Activated CD4-positive, alpha-beta T cell treated with anti-CD3 and anti-CD28 coated beads, Interleukin-10, Interleukin-2, amounts not matched to agents 100 ng/mL and 50 ng/mL, durations not matched to agents 16 hours and 8 hours (primary cell): ENCODE data around the gene ALPP.
"Not testable (repeated sequence)": the region's sequence is repeated elsewhere in the genome, so short reads cannot be mapped to it uniquely, and the experiment has no call there.

Experiments
- DNase-seq: peaks from one replicate; pipeline ENCODE4 v3.0.0-alpha.2; 2020

Gene ALPP

DNA sequence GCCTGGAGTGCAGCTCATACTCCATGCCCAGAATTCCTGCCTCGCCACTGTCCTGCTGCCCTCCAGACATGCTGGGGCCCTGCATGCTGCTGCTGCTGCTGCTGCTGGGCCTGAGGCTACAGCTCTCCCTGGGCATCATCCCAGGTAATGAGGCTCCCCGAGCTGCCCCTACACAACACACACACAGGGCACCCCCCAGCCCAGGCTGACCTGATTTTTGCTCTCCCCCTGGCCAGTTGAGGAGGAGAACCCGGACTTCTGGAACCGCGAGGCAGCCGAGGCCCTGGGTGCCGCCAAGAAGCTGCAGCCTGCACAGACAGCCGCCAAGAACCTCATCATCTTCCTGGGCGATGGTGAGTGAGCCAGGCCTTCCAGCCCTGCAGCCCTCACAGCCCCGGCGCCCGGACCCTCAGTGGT is at the start of gene ALPP:
TSS of gene ALPP (plus strand) at position 17 of the 417 bp plus-strand sequence. CDS start at position 69, 52 bp downstream.
- not testable (repeated sequence) for DNase-seq

DNA sequence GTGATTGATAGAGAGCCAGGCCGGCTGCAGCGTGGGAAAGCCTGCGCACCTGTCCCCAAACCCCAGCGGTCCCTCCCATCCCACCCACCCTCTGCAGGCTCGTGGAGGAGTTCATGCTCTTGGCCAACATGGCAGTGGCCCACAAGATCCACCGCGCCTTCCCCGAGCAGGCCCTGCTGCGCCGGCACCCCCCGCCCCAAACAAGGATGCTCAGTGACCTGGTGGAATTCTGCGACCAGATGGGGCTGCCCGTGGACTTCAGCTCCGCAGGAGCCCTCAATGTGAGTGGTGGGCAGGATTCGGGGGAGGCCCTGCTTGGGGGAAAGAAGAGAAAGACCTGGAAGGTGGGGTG is 48.9 kb upstream of the ALPP start:
- no peak for DNase-seq

DNA sequence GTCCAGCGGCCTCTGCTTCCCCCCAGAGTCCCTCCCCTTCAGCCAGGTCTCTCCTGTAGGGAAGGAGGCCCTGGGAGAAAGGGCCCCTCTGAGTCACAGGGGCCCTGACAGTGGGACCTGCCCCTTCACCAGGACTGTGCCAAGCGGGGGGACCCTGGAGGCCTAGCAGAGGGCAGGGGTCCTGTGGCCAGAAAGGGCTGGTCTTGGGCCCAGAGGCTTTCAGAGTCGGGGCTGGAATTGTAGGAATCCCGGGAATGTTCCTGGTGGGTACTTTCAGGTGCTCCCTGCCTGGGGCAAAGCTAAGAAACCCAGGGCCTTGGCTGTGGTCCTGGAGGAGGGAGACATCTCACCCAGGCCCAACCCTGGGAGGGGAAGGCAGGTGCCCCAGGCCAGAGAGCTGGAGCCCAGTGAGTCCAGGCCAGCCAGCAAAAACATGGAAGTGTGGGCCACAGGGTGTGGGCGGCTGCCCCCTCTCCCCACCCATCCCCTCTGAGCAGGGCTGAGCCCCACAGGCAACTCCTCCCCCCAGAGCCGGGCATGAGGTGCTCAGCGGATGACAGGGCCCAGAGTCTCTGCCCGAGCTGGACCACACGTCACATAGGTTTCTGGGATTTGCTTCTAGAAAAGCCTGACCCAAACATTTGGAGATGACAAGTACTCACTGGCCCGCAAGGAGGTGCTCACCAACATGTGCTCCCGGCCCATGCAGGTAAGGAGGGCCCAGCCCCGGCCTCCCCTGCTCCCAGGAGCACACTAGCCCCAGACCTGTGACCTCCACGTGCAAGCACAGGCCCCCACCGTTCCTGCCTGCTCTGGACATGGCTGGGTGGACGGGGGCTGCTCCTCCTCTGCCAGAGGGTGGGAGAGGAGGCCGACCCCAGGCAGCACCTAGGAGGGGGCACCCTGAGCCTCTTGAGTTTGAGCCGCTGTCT is 48.2 kb upstream of the ALPP start:
- no peak for DNase-seq

DNA sequence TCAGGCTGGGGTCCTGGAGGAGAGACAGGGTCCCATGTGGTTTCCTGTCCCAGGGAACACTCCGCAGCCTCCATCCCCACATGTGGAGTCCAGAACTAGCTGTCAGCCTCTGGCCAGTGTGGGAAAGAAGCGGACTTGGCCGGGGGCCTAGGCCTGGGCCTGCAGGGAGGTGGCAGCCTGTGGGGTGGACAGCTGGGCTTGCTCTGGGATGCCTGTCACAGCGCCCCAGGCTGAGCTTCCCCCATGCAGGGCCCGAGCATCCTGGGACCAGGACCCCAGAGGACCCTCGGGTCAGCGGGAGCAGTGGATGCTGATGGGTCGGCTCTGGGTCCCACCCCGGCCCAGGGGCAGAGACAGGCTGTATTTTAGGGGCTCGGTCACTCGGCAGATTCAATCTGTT is 47.5 kb upstream of the ALPP start:
- not testable (repeated sequence) for DNase-seq

DNA sequence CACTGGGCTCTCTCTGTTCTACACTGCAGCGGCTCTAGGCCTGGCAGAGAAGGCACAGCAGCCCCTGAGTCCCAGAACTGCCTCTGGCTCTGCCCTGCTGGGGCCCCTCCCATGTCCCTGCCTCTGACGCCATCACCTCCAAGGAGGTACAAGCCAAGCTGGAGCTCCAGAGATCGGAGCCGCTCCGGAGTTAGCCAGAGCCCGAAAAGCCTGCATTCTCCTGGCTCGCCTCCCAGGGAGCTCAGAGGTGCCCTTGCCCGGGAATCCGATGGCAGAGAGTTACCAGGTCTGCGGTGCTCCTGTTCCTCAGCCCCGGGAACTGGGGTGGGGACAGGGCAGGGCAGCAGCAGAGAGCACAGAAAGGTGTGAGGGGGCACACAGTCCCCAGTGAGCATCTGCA is 46.9 kb upstream of the ALPP start:
- not testable (repeated sequence) for DNase-seq

DNA sequence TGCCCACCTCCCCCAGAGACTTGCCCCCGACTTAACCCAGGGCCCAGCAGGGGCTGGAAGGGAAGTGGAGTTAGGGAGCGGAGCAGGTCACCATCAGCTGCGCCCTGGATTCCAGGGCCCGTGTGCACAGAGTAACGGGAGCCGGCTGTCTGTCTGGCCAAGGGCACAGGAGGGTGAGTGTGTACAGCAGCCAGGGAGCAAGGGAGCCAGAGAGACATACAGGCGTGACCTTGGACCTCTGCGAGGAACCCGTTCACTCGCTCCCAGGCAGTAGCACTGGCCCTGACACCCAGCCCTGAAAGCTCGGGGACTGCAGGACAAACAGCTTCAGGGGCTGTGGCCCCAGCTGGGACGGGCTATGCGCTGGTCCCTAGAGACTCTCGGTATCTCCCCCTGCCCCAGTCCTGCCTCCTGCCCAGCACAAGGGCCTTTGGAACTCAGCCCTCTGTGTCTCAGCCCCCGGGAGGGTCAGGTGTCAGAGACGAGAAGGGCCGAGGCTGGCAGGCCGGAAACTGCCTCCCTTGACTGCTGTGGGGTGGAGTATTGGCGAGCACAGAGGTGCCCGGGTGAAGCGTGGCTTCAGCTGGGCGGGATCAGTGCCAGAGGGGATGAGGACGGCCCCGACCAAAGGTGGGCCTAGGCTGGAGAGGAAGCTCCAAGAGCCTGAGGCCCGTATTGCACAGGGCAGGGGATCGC is 46.2 kb upstream of the ALPP start:
- DNase-seq = not testable (repeated sequence)

DNA sequence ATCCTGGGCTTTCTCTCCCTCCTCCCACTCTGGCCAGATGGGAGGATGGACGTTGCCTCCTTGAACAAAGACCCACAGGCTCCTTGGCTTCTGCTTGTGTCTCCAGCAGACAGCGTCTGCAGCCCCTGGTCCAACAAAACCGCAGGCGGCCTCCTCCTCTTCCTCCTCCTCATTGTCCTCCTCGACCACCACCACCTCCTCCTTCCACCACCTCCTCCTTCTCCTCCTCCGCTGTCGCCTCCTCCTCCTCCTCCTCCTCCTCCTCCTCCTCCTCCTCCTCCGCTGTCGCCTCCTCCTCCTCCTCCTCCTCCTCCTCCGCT is 45.7 kb upstream of the ALPP start:
- no peak for DNase-seq

DNA sequence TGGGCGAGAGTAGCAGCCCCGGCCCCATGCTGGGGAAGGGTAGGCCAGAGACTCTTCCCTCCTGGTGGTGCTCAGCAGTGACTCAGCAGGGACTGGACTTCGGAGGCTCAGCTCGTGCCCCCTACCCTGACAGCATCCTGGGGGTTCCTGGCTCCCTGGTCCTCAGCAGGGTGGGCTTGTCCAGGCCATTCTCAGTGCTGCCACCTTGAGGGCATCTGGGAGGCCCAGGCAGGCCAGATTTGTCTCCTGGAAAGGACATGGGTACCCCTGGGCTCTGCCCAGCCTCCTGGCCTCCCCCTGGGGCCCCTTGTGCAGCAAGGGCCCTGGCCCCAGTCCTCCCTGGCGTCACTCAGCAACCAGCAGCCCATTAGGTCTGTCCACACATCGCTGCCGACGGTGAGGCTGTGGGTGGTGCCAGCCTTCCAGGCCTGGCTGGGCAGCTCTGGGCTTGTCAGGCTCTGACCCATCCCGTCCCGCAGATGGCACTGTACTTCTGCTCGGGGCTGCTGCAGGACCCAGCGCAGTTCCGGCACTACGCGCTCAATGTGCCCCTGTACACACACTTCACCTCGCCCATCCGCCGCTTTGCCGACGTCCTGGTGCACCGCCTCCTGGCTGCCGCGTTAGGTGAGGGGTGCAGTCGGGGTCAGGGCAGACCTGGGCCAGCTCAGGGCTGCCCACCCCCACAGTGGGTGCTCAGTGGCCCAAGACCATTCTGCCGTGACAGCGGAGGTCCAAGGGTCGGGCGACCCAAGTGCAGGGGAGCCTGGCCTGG is 45.0 kb upstream of the ALPP start:
- no peak for DNase-seq

DNA sequence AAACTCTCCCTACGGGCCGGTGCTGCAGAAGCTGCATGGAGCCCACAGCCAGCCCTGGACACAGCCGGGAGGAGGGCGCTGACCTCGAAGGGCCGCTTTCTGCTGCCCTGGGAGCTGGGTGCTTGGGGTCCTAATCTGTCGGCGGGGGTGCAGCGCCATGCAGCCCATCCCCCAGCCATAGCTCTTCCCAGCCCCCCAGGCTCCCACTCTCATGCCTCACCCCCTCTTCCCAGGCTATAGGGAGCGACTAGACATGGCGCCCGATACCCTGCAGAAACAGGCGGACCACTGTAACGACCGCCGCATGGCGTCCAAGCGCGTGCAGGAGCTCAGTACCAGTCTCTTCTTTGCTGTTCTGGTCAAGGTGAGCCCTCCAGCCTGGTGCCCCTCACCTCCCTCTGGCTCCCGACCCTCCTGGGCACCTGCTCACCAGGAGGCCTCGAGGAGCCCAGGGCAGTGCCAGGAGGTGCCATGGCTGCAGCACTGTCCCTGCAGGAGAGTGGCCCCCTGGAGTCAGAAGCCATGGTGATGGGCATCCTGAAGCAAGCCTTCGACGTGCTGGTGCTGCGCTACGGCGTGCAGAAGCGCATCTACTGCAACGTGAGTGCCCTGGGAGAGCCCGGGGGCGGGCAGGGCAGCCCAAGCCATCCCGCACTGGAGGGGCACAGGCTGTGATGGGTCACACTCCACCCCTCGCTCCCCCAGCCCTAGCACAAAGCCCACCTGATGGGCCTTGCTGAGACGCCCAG is 44.2 kb upstream of the ALPP start:
- DNase-seq = not testable (repeated sequence)

DNA sequence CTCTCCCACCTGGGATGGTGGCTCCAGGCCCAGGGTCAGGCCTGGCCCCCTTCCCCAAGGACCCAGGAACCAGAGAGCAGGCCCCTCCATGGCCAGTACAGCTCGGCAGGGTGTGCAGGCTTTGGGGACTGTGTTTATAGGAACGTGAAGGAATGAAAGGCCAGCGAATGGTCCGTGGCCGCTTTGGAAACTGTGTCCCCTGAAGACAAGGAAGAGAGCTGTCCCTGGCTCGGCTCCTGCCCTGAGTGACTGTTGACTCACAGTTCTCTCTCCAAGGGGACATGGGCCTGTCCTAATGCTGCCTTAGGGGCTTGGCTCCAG is 43.7 kb upstream of the ALPP start:
- DNase-seq = not testable (repeated sequence)

DNA sequence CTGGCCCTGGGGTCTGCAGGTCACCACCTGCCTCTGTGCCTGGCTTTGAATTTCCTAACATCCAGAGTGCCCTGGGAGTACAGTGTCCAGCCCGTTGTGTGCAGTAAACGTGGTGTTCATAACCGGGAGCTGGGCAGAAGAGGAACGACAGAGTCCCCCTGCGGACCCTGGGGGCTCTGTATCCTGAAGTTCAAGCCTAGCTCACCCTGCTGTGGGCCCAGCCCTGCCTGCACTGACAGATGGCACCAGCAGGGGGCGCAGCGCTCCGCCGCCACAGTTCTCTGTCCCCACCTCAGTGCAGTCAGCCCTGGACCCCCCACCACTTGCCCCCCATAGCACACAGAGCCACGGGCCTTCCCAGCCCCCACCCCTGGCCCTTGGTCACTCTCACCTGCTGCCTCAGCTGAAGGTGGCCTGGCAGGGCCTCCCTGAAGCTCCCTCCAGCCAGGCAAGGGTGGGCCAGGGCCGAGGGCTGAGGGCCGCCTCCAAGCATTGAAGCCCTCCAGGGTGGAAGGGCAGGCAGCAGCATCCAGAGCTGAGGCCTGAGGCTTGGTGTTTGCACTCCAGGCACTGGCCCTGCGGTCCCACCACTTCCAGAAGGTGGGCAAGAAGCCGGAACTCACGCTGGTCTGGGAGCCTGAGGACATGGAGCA is 43.2 kb upstream of the ALPP start:
- not testable (repeated sequence) for DNase-seq

DNA sequence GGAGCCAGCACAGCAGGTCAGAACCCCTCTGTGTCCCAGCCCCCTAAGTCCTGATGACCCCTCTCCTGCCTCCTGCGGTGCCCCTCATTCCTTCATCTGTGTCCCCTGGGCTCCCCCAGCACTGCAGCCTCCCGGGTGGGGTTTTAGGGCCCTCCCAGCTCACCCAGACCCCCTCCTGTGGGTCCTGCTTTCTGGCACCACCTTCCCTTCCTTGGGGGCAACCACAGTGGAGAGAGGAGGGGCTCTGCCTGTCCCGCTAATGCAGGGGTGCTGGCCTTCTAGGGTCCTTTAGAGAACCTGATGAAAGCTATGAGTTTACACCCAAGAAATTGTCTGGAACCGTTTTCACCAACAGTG is 42.7 kb upstream of the ALPP start:
- DNase-seq = no peak

DNA sequence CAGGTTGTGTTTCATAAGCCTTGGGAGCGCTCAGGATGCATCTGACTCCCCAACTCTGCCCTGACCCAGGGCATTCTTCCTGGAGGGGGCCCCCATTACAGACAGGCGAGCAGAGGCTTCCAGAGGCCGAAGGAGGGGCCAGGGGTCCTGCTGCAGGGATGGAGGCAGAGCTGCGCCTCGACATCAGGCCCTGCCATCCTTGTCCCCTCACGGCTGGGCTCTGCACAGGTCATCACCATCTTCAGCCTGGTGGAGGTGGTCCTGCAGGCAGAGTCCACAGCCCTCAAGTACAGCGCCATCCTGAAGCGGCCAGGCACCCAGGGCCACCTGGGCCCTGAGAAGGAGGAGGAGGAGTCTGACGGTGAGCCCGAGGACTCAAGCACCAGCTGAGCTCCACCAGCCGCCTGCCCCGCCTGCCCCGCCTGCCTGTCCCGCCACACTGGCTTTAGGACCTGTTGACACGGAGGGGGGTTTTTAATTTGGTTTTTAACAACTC is 42.3 kb upstream of the ALPP start:
- DNase-seq = no peak

DNA sequence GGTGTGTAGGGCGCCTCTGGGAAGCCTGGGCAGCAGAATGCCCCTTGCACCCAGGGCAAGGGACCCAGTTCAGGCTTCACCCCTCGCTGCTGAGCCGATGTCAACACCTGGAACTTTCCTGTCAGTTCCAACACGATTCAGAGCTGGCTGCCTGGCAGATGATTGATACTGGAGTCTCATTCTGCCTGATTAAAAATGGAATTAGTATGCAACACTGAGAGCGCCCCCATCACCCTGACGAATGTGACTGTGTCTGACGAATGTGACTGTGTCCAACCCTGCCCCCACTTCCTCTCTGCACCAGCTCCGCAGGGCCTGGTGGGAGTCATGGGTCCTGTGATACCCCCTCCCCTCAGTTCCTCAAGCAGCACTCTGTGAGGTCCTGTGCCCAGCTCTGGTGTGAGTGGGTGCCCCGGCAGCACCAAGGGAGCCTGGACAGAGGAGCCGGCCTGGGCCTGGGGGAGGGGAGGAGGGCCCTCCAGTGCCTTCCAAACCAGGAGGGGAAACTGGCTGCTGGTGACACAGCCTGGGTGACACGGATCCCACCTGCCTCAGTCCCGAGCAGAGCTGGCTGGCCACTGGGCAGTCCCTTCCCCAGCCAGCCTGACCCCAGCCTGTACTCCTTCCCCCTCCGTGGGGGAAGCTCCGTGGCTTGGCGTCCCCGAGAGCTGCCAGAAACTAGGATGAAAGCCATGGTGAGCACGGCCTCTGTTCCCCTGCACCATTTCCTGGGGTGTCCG is 41.4 kb upstream of the ALPP start:
- no peak for DNase-seq

DNA sequence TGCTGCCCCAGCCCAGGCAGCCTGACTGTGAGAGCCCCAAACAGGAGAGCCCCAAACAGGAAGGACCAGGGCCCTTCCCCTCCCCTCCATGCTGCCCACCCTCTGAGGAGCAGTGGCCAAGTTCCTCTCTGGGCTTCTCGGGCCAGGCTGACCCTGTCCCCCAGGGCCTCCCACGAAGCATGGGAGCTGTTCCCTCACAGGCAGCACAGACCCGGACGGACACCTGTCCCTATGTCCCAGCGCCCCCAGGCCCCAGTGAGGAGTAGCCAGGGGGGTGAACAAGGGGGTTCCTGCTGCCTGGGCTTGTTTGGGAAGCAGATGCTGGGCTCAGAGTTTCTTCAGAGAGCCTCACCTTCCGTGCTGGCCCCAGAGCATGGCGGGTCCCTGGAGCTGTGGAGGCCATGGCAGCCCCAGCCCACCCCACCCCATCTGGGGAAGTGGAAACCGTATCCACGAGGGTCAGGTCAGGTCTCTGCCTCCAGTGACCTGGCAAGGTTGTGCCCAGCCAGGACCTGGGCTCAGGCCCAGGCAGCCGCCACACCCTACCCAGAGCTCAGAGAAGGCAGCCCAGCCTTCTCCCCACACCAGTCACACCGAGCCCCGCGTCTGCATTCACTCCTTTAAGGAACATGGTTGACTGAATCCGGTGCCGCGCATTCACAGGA is 40.3 kb upstream of the ALPP start:
- not testable (repeated sequence) for DNase-seq

DNA sequence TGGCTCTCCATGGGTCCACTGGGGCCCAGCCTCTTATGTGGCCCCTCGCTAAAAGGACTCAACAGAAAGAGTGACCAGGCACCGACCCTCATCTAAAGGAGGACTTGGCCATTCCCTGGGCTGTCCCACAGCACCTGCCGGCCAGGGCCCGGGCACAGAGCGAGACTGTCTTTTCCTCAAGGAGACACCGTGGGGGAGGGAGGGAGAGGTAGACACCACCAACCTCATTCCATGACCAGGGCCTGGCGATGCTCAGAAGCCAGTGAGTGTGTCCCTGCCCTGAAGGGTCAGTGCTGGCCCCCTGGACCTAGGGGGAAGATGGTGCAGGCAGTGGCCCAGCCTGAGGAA is 39.8 kb upstream of the ALPP start:
- DNase-seq = no peak

DNA sequence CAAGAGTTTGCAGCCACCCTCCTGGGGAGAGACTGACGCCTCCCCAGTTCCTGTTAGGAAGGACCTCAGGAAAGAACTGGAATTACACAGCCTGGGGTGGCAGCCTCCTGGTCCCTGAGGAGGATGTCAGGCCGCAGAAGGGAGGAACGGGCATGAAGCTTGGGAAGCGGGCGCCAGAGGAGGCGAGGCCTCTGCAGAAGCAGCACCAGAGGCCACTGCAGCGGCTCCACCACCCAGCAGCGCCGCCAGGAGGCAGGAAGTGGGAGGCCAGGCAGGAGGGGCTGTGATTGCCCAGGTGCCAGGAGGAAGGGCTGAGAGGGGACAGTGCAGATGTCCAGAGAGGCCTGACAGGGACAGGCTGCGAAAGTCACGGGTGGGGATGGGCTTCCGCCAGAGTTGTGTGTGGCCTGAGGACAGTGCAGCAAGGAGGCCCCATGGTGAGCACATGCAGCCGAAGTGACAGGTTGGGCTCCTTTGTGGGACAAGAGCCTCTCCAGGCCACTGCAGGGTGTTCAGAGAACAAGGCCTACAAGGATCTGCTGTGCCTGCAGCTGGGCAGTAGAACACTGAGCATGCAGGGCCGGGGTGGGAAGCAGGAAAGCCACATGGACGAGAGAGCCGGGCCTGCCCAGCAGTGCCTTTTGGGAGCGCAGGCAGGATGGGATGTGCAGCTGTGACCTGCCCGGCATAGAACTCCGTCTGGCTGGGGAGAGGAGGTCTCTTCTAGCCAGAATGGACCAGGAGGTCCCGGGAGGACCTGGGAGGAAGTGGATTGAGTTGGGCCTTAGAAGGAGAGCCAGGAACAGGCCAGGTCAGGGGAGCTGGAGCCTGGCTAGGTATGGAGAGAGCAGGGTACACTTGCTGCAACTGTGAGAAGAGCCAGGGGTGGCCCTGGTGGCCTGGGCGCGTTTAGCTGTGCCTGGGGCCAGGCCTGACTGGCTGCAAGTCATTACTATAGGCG is 39.1 kb upstream of the ALPP start:
- no peak for DNase-seq

DNA sequence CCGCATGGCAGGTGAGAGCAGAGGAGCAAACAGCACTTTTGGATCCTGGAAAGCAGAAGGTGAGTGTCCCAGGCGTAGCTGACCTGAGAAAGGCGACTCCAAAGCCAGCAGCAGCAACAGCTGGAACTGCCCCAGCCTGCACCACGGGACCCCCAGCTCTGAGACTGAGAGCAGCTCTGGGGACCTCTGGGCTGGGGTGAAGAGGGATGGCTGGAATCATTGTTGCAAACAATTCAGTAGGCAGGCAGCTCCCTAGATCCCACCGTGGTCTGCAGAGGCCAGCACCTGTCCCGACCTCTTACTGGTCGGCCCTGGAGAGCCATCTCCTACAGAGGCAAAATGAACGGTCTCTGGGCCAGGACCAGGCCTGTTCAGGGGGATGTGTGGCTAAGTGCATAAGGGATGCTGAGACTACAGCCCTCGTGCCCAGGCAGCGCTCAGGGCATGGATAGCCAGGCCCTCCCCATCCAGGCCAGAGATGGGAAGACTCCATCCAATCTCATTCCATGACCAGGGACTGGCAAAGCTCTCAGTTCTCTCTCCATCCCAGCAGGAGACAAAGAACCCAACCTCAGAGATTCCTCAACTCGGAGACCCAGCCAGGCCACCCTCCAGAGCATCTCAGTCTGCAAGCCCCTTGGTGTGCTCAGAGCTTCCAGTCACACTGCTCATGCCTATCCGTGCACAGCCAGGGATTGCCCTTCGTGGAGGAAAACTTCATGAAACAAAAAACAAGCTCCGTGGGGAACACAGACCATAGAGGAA is 38.2 kb upstream of the ALPP start:
- no peak for DNase-seq
